HG02571 (cell line): Measurements from ENCODE around the gene CD34.

ENCODE experiments used
- ATAC-seq: cut with Tn5 transposase; IDR thresholded peaks from one replicate; pipeline ENCODE4 v1.9.1; 2021; ENCODE audit warnings: mild to moderate bottlenecking, moderate library complexity; ENCODE audit not compliant: unreplicated experiment

Gene CD34

GRCh38 chr1:207836591-207837347 is 74.2 kb downstream of the CD34 start:
- no peak for ATAC-seq

- no peak for ATAC-seq
These were observed 75.0 kb downstream of the CD34 start for GRCh38 chr1:207835958-207836357.

GRCh38 chr1:207833956-207834660 is 76.8 kb downstream of the CD34 start:
- ATAC-seq, result no peak

- ATAC-seq, result no peak
These were observed 77.5 kb downstream of the CD34 start for GRCh38 chr1:207833381-207833780.

GRCh38 chr1:207832796-207833195 is 78.1 kb downstream of the CD34 start:
- ATAC-seq, result no peak

GRCh38 chr1:207831517-207832327 is 79.2 kb downstream of the CD34 start:
- ATAC-seq, result peak; percentile 85
